ENCODE data around the gene PFKFB4.
"Not testable (repeated sequence)": the region's sequence is repeated elsewhere in the genome, so short reads cannot be mapped to it uniquely, and the experiment has no call there.

Gene PFKFB4

GRCh38 chr3:48500656-48501055 is 55.9 kb downstream of the PFKFB4 start:
- DNase-seq (ENCODE audit: low read depth in 2 of 2): no peak

GRCh38 chr3:48493203-48493501 is 63.5 kb downstream of the PFKFB4 start:
- no peak for DNase-seq (ENCODE audit: low read depth in 2 of 2)

GRCh38 chr3:48492461-48493202 is 64.0 kb downstream of the PFKFB4 start:
- no peak for DNase-seq (ENCODE audit: low read depth in 2 of 2)

- DNase-seq (ENCODE audit: low read depth in 2 of 2): no peak
Observed at GRCh38 chr3:48486952-48487351, 69.7 kb downstream of the PFKFB4 start.

- DNase-seq (ENCODE audit: low read depth in 2 of 2): not testable (repeated sequence)
Observed at GRCh38 chr3:48482822-48483221, 73.8 kb downstream of the PFKFB4 start.

GRCh38 chr3:48480891-48481290 is 75.7 kb downstream of the PFKFB4 start:
- not testable (repeated sequence) for DNase-seq (ENCODE audit: low read depth in 2 of 2)

- no peak for DNase-seq (ENCODE audit: low read depth in 2 of 2)
Observed at GRCh38 chr3:48478626-48479555, 77.7 kb downstream of the PFKFB4 start.

- no peak for DNase-seq (ENCODE audit: low read depth in 2 of 2)
Observed at GRCh38 chr3:48477959-48478520, 78.6 kb downstream of the PFKFB4 start.

GRCh38 chr3:48476426-48477053 is 80.1 kb downstream of the PFKFB4 start:
- DNase-seq (ENCODE audit: low read depth in 2 of 2): no peak

GRCh38 chr3:48475188-48475587 is 81.4 kb downstream of the PFKFB4 start:
- DNase-seq (ENCODE audit: low read depth in 2 of 2): no peak

GRCh38 chr3:48474619-48475018 is 82.0 kb downstream of the PFKFB4 start:
- no peak for DNase-seq (ENCODE audit: low read depth in 2 of 2)

- DNase-seq (ENCODE audit: low read depth in 2 of 2): not testable (repeated sequence)
Observed at GRCh38 chr3:48474031-48474430, 82.6 kb downstream of the PFKFB4 start.

- no peak for DNase-seq (ENCODE audit: low read depth in 2 of 2)
Observed at GRCh38 chr3:48473617-48473952, 83.0 kb downstream of the PFKFB4 start.

- peak; percentile 70 for DNase-seq (ENCODE audit: low read depth in 2 of 2)
Observed at GRCh38 chr3:48472923-48473616, 83.5 kb downstream of the PFKFB4 start.

- DNase-seq (ENCODE audit: low read depth in 2 of 2): no peak
Observed at GRCh38 chr3:48472673-48472922, 84.0 kb downstream of the PFKFB4 start.

- DNase-seq (ENCODE audit: low read depth in 2 of 2): no peak
Observed at GRCh38 chr3:48470286-48470685, 86.3 kb downstream of the PFKFB4 start.

GRCh38 chr3:48469046-48469915 is 87.3 kb downstream of the PFKFB4 start:
- no peak for DNase-seq (ENCODE audit: low read depth in 2 of 2)

- DNase-seq (ENCODE audit: low read depth in 2 of 2): no peak
Observed at GRCh38 chr3:48468329-48468731, 88.3 kb downstream of the PFKFB4 start.
